H1 (cell line): ENCODE results near the gene DYSF. TPM values are rescaled to one million over a fixed set of nuclear protein-coding genes. Genes with fewer than 3 reads are reported as not detected.
A peak's percentile ranks its signal among the peaks of the same experiment; 100 is the strongest.

Experiments
- CTCF ChIA-PET: fragments of 300-600 bp; sonication (Branson Sonifier 250); formaldehyde crosslinking; loops from one replicate; lab custom pipeline; 2021; ENCODE audit not compliant: partially characterized antibody; lab: Charles Lee
- POLR2A ChIA-PET: fragments of 300-600 bp; sonication (Branson Sonifier 250); formaldehyde crosslinking; loops from one replicate; lab custom pipeline; 2021; ENCODE audit warnings: inconsistent platforms; ENCODE audit not compliant: partially characterized antibody; lab: Charles Lee
- DNase-seq, 2 experiments: peaks; one replicate each; pipeline versions ENCODE4 v3.0.0 to v3.0.0-alpha.2; 2010 to 2022; ENCODE audit warnings: low spot score in 2 of 2, low read depth in 1 of 2, mixed read lengths in 1 of 2
- FAIRE-seq: peaks from 2 replicates; lab custom pipeline; 2011; peaks lifted over from hg19 to GRCh38; lab: Jason Lieb, UNC
- H2AFZ ChIP-seq: 2 replicates; pipeline ENCODE4 v1.8.1; 2012; ENCODE audit warnings: low read length, inconsistent platforms
- H2AK5ac ChIP-seq: 2 replicates; pipeline ENCODE4 v1.6.1; 2013; ENCODE audit warnings: low read depth, low read length
- H2BK120ac ChIP-seq: replicated peaks from 2 replicates; pipeline ENCODE3; 2013; ENCODE audit warnings: low read depth, low read length, inconsistent platforms
- H2BK12ac ChIP-seq: 2 replicates; pipeline ENCODE4 v1.6.1; 2013; ENCODE audit warnings: low read depth, low read length
- H2BK15ac ChIP-seq: 2 replicates; pipeline ENCODE4 v1.6.1; 2013; ENCODE audit warnings: low read length
- H2BK20ac ChIP-seq: 2 replicates; pipeline ENCODE4 v1.6.1; 2013; ENCODE audit warnings: low read length
- H2BK5ac ChIP-seq: 2 replicates; pipeline ENCODE4 v1.6.1; 2013; ENCODE audit warnings: low read depth, low read length
- H3K14ac ChIP-seq: 2 replicates; pipeline ENCODE4 v1.6.1; 2013; ENCODE audit warnings: inconsistent platforms; ENCODE audit not compliant: insufficient read length
- H3K18ac ChIP-seq: 2 replicates; pipeline ENCODE4 v1.6.1; 2013; ENCODE audit warnings: low read length; ENCODE audit errors: extremely low read depth
- H3K23ac ChIP-seq: 2 replicates; pipeline ENCODE4 v1.6.1; 2013; ENCODE audit warnings: inconsistent platforms; ENCODE audit not compliant: insufficient read length
- H3K23me2 ChIP-seq: 2 replicates; pipeline ENCODE4 v1.6.1; 2013; ENCODE audit warnings: low read depth, low read length
- H3K27ac ChIP-seq: 2 replicates; pipeline ENCODE4 v1.6.1; 2011; ENCODE audit warnings: low read depth, low read length, inconsistent platforms
- H3K27me3 ChIP-seq, 4 experiments: replicated peaks in 1 of 4; 1 replicate in 1 of 4; 2 replicates in 3 of 4; pipeline versions ENCODE4 v1.6.1 to v1.8.1; 2011 to 2013; ENCODE audit warnings: low read length in 3 of 4, mild to moderate bottlenecking in 3 of 4, inconsistent platforms in 2 of 4, mixed read lengths in 2 of 4, moderate library complexity in 1 of 4; ENCODE audit not compliant: control insufficient read depth in 3 of 4, insufficient read depth in 3 of 4; ENCODE audit errors: extremely low read depth in 1 of 4
- H3K36me3 ChIP-seq, 4 experiments: 2 replicates each; pipeline versions ENCODE4 v1.6.1 to v1.8.1; 2011 to 2013; ENCODE audit warnings: mild to moderate bottlenecking in 4 of 4, low read length in 3 of 4, moderate library complexity in 2 of 4, control low read depth in 1 of 4, inconsistent platforms in 1 of 4; ENCODE audit not compliant: insufficient read depth in 4 of 4, control insufficient read depth in 2 of 4
- H3K4ac ChIP-seq: replicated peaks from 2 replicates; pipeline ENCODE3; 2013; ENCODE audit warnings: low read length, low read depth, mixed read lengths, inconsistent platforms; ENCODE audit not compliant: insufficient read length
- H3K4me1 ChIP-seq, 4 experiments: replicated peaks in 1 of 4; 1 replicate in 1 of 4; 2 replicates in 3 of 4; pipeline versions ENCODE4 v1.6.1 to v1.8.1; 2011 to 2013; ENCODE audit warnings: low read length in 3 of 4, inconsistent platforms in 2 of 4, mixed read lengths in 1 of 4; ENCODE audit not compliant: insufficient read depth in 4 of 4, control insufficient read depth in 3 of 4
- H3K4me2 ChIP-seq, 2 experiments: 2 replicates each; pipeline versions ENCODE4 v1.6.1 to v1.8.1; 2011 to 2013; ENCODE audit warnings: low read depth in 2 of 2, low read length in 2 of 2, control low read depth in 1 of 2, inconsistent platforms in 1 of 2, mild to moderate bottlenecking in 1 of 2; ENCODE audit not compliant: insufficient read depth in 1 of 2
- H3K4me3 ChIP-seq, 4 experiments: fragments of 200-600, 300-600 bp in 1 of 4; sonication (generic), shearing (Covaris generic), sonication (Bioruptor Twin) in 1 of 4; 2 replicates each; pipeline versions ENCODE4 v1.5.1 to v1.8.1; 2011 to 2016; ENCODE audit warnings: low read length in 4 of 4, low read depth in 3 of 4, control low read depth in 2 of 4, inconsistent platforms in 2 of 4, mild to moderate bottlenecking in 2 of 4, mixed read lengths in 1 of 4, moderate library complexity in 1 of 4; ENCODE audit not compliant: insufficient read depth in 2 of 4; ENCODE audit errors: extremely low read depth in 1 of 4
- H3K56ac ChIP-seq: replicated peaks from 2 replicates; pipeline ENCODE3; 2013; ENCODE audit warnings: low read depth, mild to moderate bottlenecking, mixed read lengths, low read length, inconsistent platforms; ENCODE audit not compliant: insufficient read length
- H3K79me1 ChIP-seq: 2 replicates; pipeline ENCODE4 v1.6.1; 2013; ENCODE audit warnings: low read depth, low read length, control low read depth
- H3K79me2 ChIP-seq, 2 experiments: 2 replicates each; pipeline versions ENCODE4 v1.6.1 to v1.8.1; 2012 to 2013; ENCODE audit warnings: low read length in 2 of 2, mild to moderate bottlenecking in 2 of 2, inconsistent platforms in 1 of 2; ENCODE audit not compliant: insufficient read depth in 2 of 2, control insufficient read depth in 1 of 2
- H3K9ac ChIP-seq, 4 experiments: replicated peaks in 1 of 4; 1 replicate in 1 of 4; 2 replicates in 3 of 4; pipeline versions ENCODE4 v1.6.1 to v1.8.1; 2011 to 2013; ENCODE audit warnings: low read depth in 3 of 4, low read length in 3 of 4, control low read depth in 2 of 4, mild to moderate bottlenecking in 2 of 4, moderate library complexity in 2 of 4, inconsistent platforms in 1 of 4; ENCODE audit errors: extremely low read depth in 1 of 4
- H3K9me3 ChIP-seq, 2 experiments: 2 replicates each; pipeline versions ENCODE4 v1.6.1 to v1.8.1; 2012 to 2013; ENCODE audit warnings: mild to moderate bottlenecking in 2 of 2, moderate library complexity in 2 of 2, control low read depth in 1 of 2, inconsistent platforms in 1 of 2, low read depth in 1 of 2, low read length in 1 of 2, mixed read lengths in 1 of 2; ENCODE audit not compliant: insufficient read depth in 2 of 2
- H4K20me1 ChIP-seq, 2 experiments: replicated peaks in 1 of 2; 2 replicates each; pipeline versions ENCODE3 to v1.8.1; 2011 to 2013; ENCODE audit warnings: inconsistent platforms in 2 of 2, low read length in 2 of 2, mild to moderate bottlenecking in 1 of 2; ENCODE audit not compliant: insufficient read depth in 2 of 2, control insufficient read depth in 1 of 2
- H4K5ac ChIP-seq: 2 replicates; pipeline ENCODE4 v1.6.1; 2013; ENCODE audit warnings: low read length, low read depth, mixed read lengths, inconsistent platforms; ENCODE audit not compliant: insufficient read length
- H4K8ac ChIP-seq: 2 replicates; pipeline ENCODE4 v1.8.0; 2013; ENCODE audit warnings: mild to moderate bottlenecking, moderate library complexity, low read length, inconsistent platforms; ENCODE audit not compliant: insufficient read depth; ENCODE audit errors: extremely low read depth
- H4K91ac ChIP-seq: replicated peaks from 2 replicates; pipeline ENCODE3; 2013; ENCODE audit warnings: low read length, mixed read lengths, inconsistent platforms; ENCODE audit not compliant: insufficient read length
- RFX5 ChIP-seq: IDR thresholded peaks from 2 replicates; pipeline ENCODE4 v1.6.1; 2011; ENCODE audit warnings: low read depth, low read length, improper control_type of control experiment, borderline replicate concordance
- SAP30 ChIP-seq: fragments of 300-600 bp; sonication (generic); IDR thresholded peaks from 2 replicates; pipeline ENCODE4 v1.7.1; 2012; ENCODE audit warnings: low read length, moderate library complexity, mild to moderate bottlenecking, inconsistent platforms; ENCODE audit not compliant: insufficient read depth, insufficient replicate concordance
- SP1 ChIP-seq: IDR thresholded peaks from 2 replicates; pipeline ENCODE4 v1.6.1; 2011; ENCODE audit warnings: low read depth, low read length
- YY1 ChIP-seq: IDR thresholded peaks from 2 replicates; pipeline ENCODE4 v1.6.1; 2011; ENCODE audit warnings: low read depth, mild to moderate bottlenecking, low read length
- WGBS, 2 experiments: shearing (Covaris generic) in 1 of 2; methylation state at CpG; one replicate each; pipeline versions ENCODE4 v1.1.6 to v1.1.7; 2013 to 2015; ENCODE audit warnings: low lambda C conversion rate in 2 of 2, mixed read lengths in 2 of 2, inconsistent platforms in 1 of 2, low coverage in 1 of 2, missing lambda C conversion rate in 1 of 2; ENCODE audit not compliant: insufficient replicate concordance in 2 of 2, insufficient coverage in 1 of 2, insufficient read length in 1 of 2; ENCODE audit errors: extremely low coverage in 1 of 2, missing lambda C conversion rate in 1 of 2; 5-methylcytosine and 5-hydroxymethylcytosine counted together
- polyA plus RNA-seq, 7 experiments: library from polyadenylated mRNA; depleted of rRNA in 3 of 7; stranded (reverse) in 5 of 7; unstranded in 2 of 7; fragments of >200 nt in 5 of 7; fragments of 200-250 nt in 2 of 7; gene quantifications; 1 replicate in 5 of 7; 2 replicates in 1 of 7; 4 replicates in 1 of 7; pipeline versions ENCODE4 v1.2.1 to v1.2.3, GENCODE V29; 2011 to 2013; ENCODE audit warnings: missing spikeins in 2 of 7, mixed read lengths in 2 of 7
- total RNA-seq: library from RNA; stranded (reverse); fragmentation: NEBNext Ultra II Directional; extraction: Animal tissue kit (Norgen Biotek cat#: 25700); gene quantifications from 2 replicates; pipeline ENCODE4 v1.2.1, GENCODE V29; 2021

Gene DYSF
- total and polyA plus RNA-seq, 2 of the 8 experiments (the other 6 are each of a cell fraction or from before 2014, with no cell fraction given): 5.8 to 7.1 TPM

GRCh38 chr2:71457923-71458322 lies 4.6 kb downstream of the DYSF start:
- H3K9ac ChIP-seq: no peak overlapping the region
- no peak overlapping the region for H3K4me2 ChIP-seq
- no peak overlapping the region for H3K4me3 ChIP-seq
- no peak overlapping the region for H2BK20ac ChIP-seq
- H4K5ac ChIP-seq: no peak overlapping the region
- POLR2A ChIA-PET: no interaction called here
- no peak overlapping the region for H3K18ac ChIP-seq
- H3K56ac ChIP-seq: no peak overlapping the region
- peaks cover 6% of the 10 kb centered on the region; the same call in 1 of the 2 replicates for H3K23me2 ChIP-seq
- CTCF ChIA-PET: interaction anchor here (0.6 to 21.6 kb wide), 4 partner anchors 10 to 51 kb away, joined by 3 to 211 read pairs (median 25); no protein-coding TSS in a partner anchor
- no peak overlapping the region for H2BK5ac ChIP-seq
- no peak overlapping the region for H3K4ac ChIP-seq
- no peak overlapping the region for H2BK120ac ChIP-seq
- 0 out of 2 replicates have a peak overlapping the region, but pooled peaks have one; percentile 35 for H2BK12ac ChIP-seq
- H2BK15ac ChIP-seq: no peak overlapping the region
- DNase-seq: no peak
- no peaks in the 10 kb centered on the region; the same call in 1 of the 2 replicates for H3K79me1 ChIP-seq
- FAIRE-seq: no peak
- no peak overlapping the region for H3K23ac ChIP-seq
- no peak overlapping the region for H2AFZ ChIP-seq
- no peaks in the 10 kb centered on the region for H3K79me2 ChIP-seq
- no peaks in the 10 kb centered on the region for H3K36me3 ChIP-seq
- no peak overlapping the region for H4K8ac ChIP-seq
- H3K4me1 ChIP-seq: peaks cover 20 to 41% (median 31%) of the 10 kb centered on the region in 4 experiments
- no peak for TF ChIP-seq YY1
- TF ChIP-seq SAP30: no peak
- no peak for TF ChIP-seq SP1
- TF ChIP-seq RFX5: no peak
- H3K9me3 ChIP-seq: no peaks in the 10 kb centered on the region
- H3K27ac ChIP-seq: no peak overlapping the region
- peak overlapping the region; percentile 75; the same call in 1 of the 2 replicates for H2AK5ac ChIP-seq
- no peak overlapping the region for H3K14ac ChIP-seq
- H3K27me3 ChIP-seq: peaks cover 5 to 59% (median 47%) of the 10 kb centered on the region in 4 experiments
- peaks cover under 1 to 4% of the 10 kb centered on the region in 2 experiments for H4K20me1 ChIP-seq
- 93% methylated on average over 4 of the region's 4 CpGs; no CpG with 5 or more reads in 1 of the 2 experiments for WGBS, 2 experiments
- H4K91ac ChIP-seq: no peak overlapping the region
